Measurements from ENCODE around the gene SFMBT2.
"Not testable (repeated sequence)": the region's sequence is repeated elsewhere in the genome, so short reads cannot be mapped to it uniquely, and the experiment has no call there.

SFMBT2 gene

DNA sequence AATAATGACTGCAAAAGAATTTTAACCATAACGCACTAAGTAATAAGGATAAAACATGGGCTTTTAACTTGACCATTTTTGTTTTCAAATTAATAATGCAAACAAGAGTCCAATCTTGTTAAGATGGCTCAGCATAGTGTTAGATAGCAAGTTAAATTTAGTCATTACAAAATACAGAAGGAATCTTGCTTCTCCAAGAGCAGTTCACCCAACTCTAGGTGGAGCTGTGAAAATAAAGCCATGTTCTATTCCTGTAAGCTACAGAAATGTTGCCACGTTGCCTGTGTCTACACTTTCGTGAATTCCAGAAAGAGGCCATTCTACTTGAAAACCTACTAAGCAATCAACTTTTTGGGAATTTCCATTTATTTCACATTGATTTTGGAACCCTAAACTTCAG, 191.9 kb downstream of the SFMBT2 start:
- ATAC-seq (replicated peaks; ENCODE audit: extremely low read depth, poor library complexity, severe bottlenecking): no peak
- no peaks in the 10 kb centered on the region for H3K9me3 Mint-ChIP-seq
- DNase-seq (ENCODE audit: low spot score in 2 of 2): no peak
- peaks cover 40% of the 10 kb centered on the region for H3K36me3 Mint-ChIP-seq (ENCODE audit: insufficient read depth)
- H3K4me3 Mint-ChIP-seq: no peak overlapping the region
- H3K27ac Mint-ChIP-seq (ENCODE audit: low read depth): no peak overlapping the region
- H3K4me1 Mint-ChIP-seq: no peaks in the 10 kb centered on the region
- H3K27me3 Mint-ChIP-seq: no peaks in the 10 kb centered on the region

DNA sequence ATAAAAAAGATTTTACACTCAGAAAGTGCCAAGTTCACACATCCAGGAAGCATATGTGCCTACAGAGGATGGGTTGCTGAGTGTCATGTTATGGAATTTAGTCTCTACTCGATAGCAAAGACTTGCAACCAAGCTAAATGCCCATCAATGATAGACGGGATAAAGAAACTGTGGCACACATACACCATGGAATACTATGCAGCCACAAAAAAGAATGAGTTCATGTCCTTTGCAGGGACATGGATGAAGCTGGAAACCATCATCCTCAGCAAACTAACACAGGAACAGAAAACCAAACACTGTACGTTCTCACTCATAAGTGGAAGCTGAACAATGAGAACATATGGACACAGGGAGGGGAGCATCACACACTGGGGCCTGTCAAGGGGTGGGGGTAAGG, 198.1 kb downstream of the SFMBT2 start:
- ATAC-seq (replicated peaks; ENCODE audit: extremely low read depth, poor library complexity, severe bottlenecking); H3K4me1 Mint-ChIP-seq; H3K9me3 Mint-ChIP-seq; DNase-seq (ENCODE audit: low spot score in 2 of 2); H3K27me3 Mint-ChIP-seq; H3K4me3 Mint-ChIP-seq: not testable (repeated sequence)
- Mint-ChIP-seq H3K36me3 (ENCODE audit: insufficient read depth) (peaks cover 32% of the 10 kb centered on the region), H3K27ac (ENCODE audit: low read depth) (peak overlapping the region; percentile 85)

DNA sequence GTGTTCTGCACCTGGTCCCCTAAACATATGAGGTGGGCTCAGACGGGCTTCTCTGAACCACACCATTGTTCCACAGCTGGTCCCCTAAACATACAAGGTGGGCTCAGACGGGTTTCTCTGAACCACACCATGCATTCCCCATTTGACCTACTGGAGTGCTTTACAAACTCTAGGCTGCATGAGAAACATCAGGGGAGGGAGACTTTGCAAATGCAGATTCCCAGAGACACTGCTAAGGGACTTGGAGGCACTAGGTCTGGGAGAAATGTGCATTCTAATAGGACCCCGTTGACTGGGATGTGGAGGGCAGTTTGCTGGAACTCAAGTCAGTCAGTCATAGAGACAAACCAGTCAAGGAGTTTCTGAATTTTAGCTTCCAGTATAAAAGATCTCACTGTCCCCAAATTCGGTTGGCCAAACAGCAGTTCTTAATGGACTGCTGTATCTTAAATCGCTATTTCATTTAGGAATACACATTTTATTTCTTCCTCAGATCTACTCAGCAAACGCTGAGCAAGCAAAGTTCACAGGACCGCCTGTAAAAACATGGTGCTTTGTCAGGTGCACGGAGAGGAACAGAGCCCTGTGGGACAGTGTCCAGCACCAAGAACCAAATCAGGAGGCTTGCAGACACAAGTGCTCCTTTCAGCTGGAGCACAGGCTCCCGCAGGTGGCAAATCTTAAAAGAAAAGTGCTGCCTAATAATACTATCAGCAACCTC, 198.8 kb downstream of the SFMBT2 start:
- DNase-seq (ENCODE audit: low spot score in 2 of 2) (no peak), ATAC-seq (replicated peaks; ENCODE audit: extremely low read depth, poor library complexity, severe bottlenecking) (no peak)
- peaks cover 31% of the 10 kb centered on the region for H3K36me3 Mint-ChIP-seq (ENCODE audit: insufficient read depth)
- no peak overlapping the region for H3K27ac Mint-ChIP-seq (ENCODE audit: low read depth)
- no peaks in the 10 kb centered on the region for H3K9me3 Mint-ChIP-seq
- no peaks in the 10 kb centered on the region for H3K27me3 Mint-ChIP-seq
- H3K4me3 Mint-ChIP-seq: no peak overlapping the region
- peaks cover 9% of the 10 kb centered on the region for H3K4me1 Mint-ChIP-seq

DNA sequence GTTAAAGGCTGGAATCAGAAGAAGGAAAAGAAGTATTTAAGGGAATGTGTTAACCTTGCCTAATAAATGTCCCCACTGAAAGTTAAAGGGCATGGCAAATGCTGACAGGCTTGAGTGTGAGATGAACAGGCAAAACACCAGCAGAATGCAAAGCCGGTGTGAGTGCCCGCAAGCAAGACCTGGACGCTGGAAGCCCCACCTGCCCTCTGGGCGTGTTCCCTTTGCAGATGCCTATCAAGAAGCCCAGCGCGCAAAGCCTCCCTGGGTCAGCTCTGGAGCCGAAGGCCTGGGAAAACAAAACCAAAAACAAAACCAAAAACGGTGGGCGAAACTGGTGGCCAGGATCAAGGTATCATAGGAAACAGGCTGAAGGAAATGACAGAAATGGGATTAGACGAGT, 200.3 kb downstream of the SFMBT2 start:
- H3K9me3 Mint-ChIP-seq: no peaks in the 10 kb centered on the region
- H3K4me3 Mint-ChIP-seq: no peak overlapping the region
- DNase-seq (ENCODE audit: low spot score in 2 of 2) (no peak), ATAC-seq (replicated peaks; ENCODE audit: extremely low read depth, poor library complexity, severe bottlenecking) (no peak)
- H3K4me1 Mint-ChIP-seq: peaks cover 11% of the 10 kb centered on the region
- no peaks in the 10 kb centered on the region for H3K27me3 Mint-ChIP-seq
- H3K36me3 Mint-ChIP-seq (ENCODE audit: insufficient read depth): peaks cover 23% of the 10 kb centered on the region
- peak overlapping the region; percentile 50 for H3K27ac Mint-ChIP-seq (ENCODE audit: low read depth)

DNA sequence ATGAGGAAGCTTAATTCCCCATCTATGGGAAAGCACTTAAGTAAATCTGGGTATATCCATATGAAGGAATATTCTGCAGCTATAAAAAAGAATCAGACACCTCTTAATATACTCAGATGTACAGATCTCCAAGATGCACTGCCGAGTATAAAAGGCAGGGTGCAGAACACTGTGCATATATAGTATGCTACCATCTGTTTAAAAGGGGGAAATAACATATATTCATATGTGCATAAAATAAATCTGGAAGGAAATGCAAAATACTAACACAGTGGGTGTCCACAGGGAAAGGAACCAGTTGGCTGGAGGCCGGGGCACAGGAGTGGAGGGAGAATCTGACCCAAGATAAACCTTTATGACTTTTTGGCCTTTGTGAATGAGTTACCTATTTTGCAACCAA, 201.4 kb downstream of the SFMBT2 start:
- H3K27ac Mint-ChIP-seq (ENCODE audit: low read depth): peak overlapping the region; percentile 50
- peaks cover 21% of the 10 kb centered on the region for H3K36me3 Mint-ChIP-seq (ENCODE audit: insufficient read depth)
- peaks cover 11% of the 10 kb centered on the region for H3K4me1 Mint-ChIP-seq
- no peaks in the 10 kb centered on the region for H3K27me3 Mint-ChIP-seq
- no peak for ATAC-seq (replicated peaks; ENCODE audit: extremely low read depth, poor library complexity, severe bottlenecking)
- H3K4me3 Mint-ChIP-seq: no peak overlapping the region
- no peak for DNase-seq (ENCODE audit: low spot score in 2 of 2)
- H3K9me3 Mint-ChIP-seq: no peaks in the 10 kb centered on the region

DNA sequence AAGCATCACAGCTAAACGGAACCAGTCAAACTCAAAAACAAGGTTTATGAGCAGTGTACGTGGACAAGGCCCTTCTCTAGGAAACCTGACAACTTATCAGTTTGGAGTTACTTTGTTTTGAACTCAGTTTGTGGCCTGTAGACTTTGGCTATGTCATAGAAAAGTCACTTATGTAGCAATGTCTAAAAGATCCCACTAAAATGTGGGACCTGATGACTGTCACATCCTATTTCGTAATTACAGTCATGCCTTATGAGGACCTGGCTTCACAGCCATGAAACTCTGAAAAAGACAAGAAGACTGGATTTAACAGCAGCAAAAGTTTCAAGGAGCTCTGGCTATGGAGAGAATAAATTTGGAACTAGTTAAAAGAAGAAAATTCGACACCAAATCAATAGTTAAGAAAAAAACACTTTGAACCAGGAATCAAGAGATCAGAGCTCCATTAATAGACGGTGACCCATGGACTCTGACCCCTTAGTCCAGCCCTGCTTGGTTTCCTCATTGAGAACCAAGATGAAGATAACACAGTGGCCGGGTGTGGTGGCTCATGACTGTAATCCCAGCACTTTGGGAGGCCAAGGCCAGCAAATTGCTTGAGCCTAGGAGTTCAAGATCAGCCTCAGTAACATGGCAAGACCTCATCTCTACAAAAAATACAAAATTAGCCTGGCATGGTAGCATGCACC, 204.3 kb downstream of the SFMBT2 start:
- no peak for ATAC-seq (replicated peaks; ENCODE audit: extremely low read depth, poor library complexity, severe bottlenecking)
- H3K9me3 Mint-ChIP-seq: no peaks in the 10 kb centered on the region
- peaks cover 11% of the 10 kb centered on the region for H3K4me1 Mint-ChIP-seq
- H3K36me3 Mint-ChIP-seq (ENCODE audit: insufficient read depth): peaks cover 17% of the 10 kb centered on the region
- H3K27ac Mint-ChIP-seq (ENCODE audit: low read depth): no peak overlapping the region
- DNase-seq (ENCODE audit: low spot score in 2 of 2): no peak
- H3K27me3 Mint-ChIP-seq: no peaks in the 10 kb centered on the region
- no peak overlapping the region for H3K4me3 Mint-ChIP-seq

DNA sequence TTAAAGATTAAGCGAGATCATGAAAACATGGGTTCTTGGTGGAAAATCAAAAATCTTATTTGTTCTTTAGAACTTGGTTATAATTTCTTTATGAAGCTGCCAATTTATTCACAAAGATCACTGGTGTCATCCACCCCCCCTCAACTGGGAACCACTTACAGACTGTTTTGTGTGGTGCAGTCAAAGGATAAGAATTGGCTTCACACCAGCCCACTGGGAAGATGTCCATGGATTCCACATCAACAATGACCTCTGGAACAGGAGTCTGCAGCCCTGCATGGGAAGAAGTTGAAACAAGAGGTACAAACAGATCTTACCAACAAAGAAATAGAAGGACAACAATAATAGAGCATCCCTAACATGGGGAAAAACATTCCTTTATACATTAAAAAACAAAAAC, 205.2 kb downstream of the SFMBT2 start:
- no peaks in the 10 kb centered on the region for H3K9me3 Mint-ChIP-seq
- DNase-seq (ENCODE audit: low spot score in 2 of 2) (no peak), ATAC-seq (replicated peaks; ENCODE audit: extremely low read depth, poor library complexity, severe bottlenecking) (no peak)
- no peak overlapping the region for H3K4me3 Mint-ChIP-seq
- no peaks in the 10 kb centered on the region for H3K27me3 Mint-ChIP-seq
- H3K4me1 Mint-ChIP-seq: peaks cover 11% of the 10 kb centered on the region
- peaks cover 22% of the 10 kb centered on the region for H3K36me3 Mint-ChIP-seq (ENCODE audit: insufficient read depth)
- H3K27ac Mint-ChIP-seq (ENCODE audit: low read depth): no peak overlapping the region

DNA sequence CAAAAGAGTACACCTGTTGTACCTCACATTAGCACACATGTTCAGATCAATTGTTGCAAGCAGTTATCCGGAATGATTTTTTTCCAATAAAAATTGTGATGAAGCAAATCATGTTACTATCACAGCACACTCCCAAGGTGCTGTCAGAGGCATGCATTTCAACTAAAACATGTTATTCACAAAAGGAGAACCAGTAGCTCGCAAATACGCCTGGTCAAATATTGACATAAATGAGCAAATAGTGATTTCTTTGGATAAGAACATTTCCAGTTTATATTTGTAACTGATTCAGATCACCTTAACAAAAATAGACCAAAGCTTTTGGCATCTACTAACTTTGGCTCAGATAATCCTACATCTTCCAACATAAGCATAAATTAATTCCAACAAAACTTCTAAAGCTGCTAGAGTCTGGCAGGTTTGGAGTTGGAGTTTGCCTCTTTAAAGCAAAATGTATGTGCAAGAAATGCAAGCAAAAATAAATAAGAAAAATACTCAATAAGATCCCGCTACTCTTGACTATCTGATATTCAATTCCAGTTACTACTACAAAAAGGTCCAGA, 208.0 kb downstream of the SFMBT2 start:
- DNase-seq (ENCODE audit: low spot score in 2 of 2) (no peak), ATAC-seq (replicated peaks; ENCODE audit: extremely low read depth, poor library complexity, severe bottlenecking) (no peak)
- no peaks in the 10 kb centered on the region for H3K9me3 Mint-ChIP-seq
- peaks cover 5% of the 10 kb centered on the region for H3K4me1 Mint-ChIP-seq
- no peak overlapping the region for H3K4me3 Mint-ChIP-seq
- H3K27ac Mint-ChIP-seq (ENCODE audit: low read depth): no peak overlapping the region
- H3K36me3 Mint-ChIP-seq (ENCODE audit: insufficient read depth): peaks cover 31% of the 10 kb centered on the region
- H3K27me3 Mint-ChIP-seq: no peaks in the 10 kb centered on the region

DNA sequence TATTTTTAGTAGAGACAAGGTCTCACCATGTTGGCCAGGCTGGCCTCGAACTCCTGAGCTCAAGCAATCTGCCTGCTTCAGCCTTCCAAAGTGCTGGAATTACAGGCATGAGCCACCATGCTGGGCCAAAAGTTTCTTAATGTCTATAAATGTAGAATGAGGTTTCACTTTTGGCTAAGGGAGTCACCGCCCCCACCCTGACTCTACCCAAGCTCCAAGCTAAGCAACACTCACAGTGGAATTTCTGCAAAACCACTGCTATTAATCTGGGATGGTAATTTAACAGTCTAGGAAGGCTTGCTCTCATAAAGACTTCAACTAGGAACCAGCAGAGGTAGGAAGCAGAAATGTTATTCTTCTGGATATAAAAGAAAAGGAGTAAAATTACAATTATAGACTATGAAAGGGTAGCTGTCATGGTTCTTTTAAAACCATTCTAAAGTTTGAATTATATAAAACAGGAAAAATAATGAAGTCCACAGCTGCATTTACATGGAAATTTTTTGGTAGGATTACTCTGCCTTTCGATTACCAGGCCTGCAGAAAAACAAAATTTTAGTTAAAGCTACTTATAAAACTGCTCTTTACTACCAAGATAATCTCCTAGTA, 211.6 kb downstream of the SFMBT2 start:
- peaks cover 39% of the 10 kb centered on the region for H3K36me3 Mint-ChIP-seq (ENCODE audit: insufficient read depth)
- no peak for DNase-seq (ENCODE audit: low spot score in 2 of 2)

DNA sequence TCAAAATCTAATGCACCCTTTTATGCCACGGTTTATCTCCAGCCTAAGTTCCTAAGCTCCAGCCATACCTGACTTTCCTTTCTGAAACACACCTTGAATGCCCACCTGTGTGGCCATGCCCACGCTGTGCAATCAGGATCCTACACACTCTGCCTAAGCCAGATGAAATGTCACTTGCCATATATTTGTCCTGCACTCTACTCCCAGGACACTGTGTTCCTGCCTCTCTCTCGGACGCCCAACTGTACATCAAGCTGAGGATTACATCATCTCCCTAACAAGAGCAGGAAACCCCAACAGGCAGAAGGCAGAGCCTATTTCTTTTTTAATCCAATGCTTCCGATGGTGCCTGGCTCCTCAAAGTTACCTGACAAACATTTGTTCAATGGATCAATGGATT, 214.6 kb downstream of the SFMBT2 start:
- Mint-ChIP-seq H3K36me3 (ENCODE audit: insufficient read depth) (peaks cover 43% of the 10 kb centered on the region), H3K27ac (ENCODE audit: low read depth) (no peak overlapping the region), H3K9me3 (no peaks in the 10 kb centered on the region), H3K4me1 (peaks cover 44% of the 10 kb centered on the region), H3K27me3 (no peaks in the 10 kb centered on the region), H3K4me3 (no peak overlapping the region)
- ATAC-seq (replicated peaks; ENCODE audit: extremely low read depth, poor library complexity, severe bottlenecking): no peak
- no peak for DNase-seq (ENCODE audit: low spot score in 2 of 2)

More for the DNA sequence above, 211.6 kb downstream of the SFMBT2 start:
- Mint-ChIP-seq H3K27me3 (no peaks in the 10 kb centered on the region), H3K27ac (ENCODE audit: low read depth) (no peak overlapping the region), H3K9me3 (no peaks in the 10 kb centered on the region), H3K4me3 (no peak overlapping the region), H3K4me1 (peaks cover 17% of the 10 kb centered on the region)
- ATAC-seq (replicated peaks; ENCODE audit: extremely low read depth, poor library complexity, severe bottlenecking): no peak

DNA sequence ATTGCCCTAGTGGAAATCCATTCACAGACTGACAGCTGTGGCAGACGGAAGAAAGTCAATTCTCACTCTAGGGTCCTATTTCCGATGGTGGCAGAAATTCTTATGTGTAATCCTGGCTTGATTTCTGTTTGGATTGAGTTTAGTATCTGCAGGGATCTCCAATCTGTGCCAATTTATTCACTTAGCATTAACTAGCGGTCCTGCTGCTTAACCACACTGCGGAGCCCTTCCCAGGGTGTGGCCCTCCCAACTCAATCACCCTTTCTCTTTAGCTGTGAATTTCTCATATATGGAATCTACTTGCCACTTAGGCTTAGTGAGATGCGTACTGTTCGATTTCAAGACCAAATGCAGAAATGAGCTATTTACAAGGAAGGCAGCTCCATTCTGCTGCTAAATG, 215.7 kb downstream of the SFMBT2 start:
- H3K27me3 Mint-ChIP-seq: no peaks in the 10 kb centered on the region
- peak overlapping the region; percentile 14 for H3K27ac Mint-ChIP-seq (ENCODE audit: low read depth)
- ATAC-seq (replicated peaks; ENCODE audit: extremely low read depth, poor library complexity, severe bottlenecking) (no peak), DNase-seq (ENCODE audit: low spot score in 2 of 2) (no peak)
- H3K36me3 Mint-ChIP-seq (ENCODE audit: insufficient read depth): peaks cover 34% of the 10 kb centered on the region
- no peak overlapping the region for H3K4me3 Mint-ChIP-seq
- peaks cover 50% of the 10 kb centered on the region for H3K4me1 Mint-ChIP-seq
- no peaks in the 10 kb centered on the region for H3K9me3 Mint-ChIP-seq

DNA sequence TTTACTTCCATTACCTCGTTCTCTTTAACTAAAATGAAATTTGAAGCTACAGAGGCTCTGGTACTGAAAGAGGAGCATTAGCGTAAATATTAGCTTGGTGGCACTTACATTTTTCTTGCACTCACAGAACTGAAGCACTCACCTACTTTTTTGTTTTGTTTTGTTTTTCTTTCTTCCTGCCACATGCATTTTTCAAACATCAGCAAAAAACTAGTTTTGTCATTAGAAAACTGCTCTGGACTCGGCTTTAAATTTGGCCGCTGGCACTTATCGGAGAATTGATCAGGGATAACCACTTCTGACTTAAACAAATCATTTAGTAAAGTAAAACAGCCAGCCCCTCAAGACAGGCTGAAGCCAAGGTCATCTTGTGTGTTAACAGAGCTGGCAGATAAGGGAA, 216.3 kb downstream of the SFMBT2 start:
- no peak for DNase-seq (ENCODE audit: low spot score in 2 of 2)
- Mint-ChIP-seq H3K9me3 (no peaks in the 10 kb centered on the region), H3K4me3 (no peak overlapping the region), H3K27me3 (no peaks in the 10 kb centered on the region), H3K36me3 (ENCODE audit: insufficient read depth) (peaks cover 30% of the 10 kb centered on the region), H3K27ac (ENCODE audit: low read depth) (peak overlapping the region; percentile 14), H3K4me1 (peaks cover 52% of the 10 kb centered on the region)
- no peak for ATAC-seq (replicated peaks; ENCODE audit: extremely low read depth, poor library complexity, severe bottlenecking)

DNA sequence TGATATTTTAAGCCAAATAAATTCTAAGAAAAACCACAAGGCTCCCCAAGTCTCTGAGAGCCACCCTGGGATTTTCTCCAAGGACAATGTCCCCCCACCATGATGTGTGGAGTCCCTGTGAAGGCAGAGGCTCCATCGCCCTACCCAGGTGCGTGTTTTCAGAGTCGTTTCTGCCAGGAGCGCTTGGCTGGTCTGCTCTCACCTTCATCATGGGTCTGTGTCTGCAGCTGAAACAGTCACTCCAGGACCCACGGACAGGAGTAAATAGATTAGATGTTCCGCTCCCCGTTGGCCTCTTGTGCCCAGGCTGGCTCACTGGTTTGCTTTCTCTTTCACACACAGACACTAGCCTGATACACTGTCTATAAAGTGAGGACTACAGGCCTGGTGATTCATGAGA, 217.5 kb downstream of the SFMBT2 start:
- Mint-ChIP-seq H3K9me3 (no peaks in the 10 kb centered on the region), H3K27ac (ENCODE audit: low read depth) (peak overlapping the region; percentile 83), H3K27me3 (no peaks in the 10 kb centered on the region), H3K4me1 (peaks cover 55% of the 10 kb centered on the region), H3K36me3 (ENCODE audit: insufficient read depth) (peaks cover 30% of the 10 kb centered on the region), H3K4me3 (peak overlapping the region; percentile 58)
- DNase-seq (ENCODE audit: low spot score in 2 of 2) (no peak), ATAC-seq (replicated peaks; ENCODE audit: extremely low read depth, poor library complexity, severe bottlenecking) (peak; percentile 16)

Data from central memory CD8-positive, alpha-beta T cell (primary cell).